ENCODE measurements around the gene SLC16A14. TPM values are rescaled to one million over a fixed set of nuclear protein-coding genes. Genes with fewer than 3 reads are reported as not detected.

SLC16A14 gene
- total RNA-seq, 1 experiment from 2014 or later = 2.2 TPM

DNA sequence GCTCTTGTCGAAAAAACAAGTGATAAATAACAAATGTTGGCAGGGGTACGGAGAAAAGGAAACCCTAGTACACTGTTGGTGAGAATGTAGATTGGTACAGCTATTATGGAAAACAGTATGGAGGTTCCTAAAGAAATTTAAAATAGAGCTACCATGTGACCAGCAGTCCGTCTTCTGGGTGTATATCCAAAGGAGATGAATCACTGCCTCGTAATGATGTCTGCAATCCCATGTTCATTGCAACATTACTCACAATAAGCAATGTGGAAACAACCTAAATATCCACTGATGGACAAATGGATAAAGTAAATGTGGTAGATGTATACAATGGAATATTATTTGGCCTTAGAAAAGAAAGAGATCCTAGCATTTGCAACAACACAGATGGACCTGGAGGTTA, 50.6 kb downstream of the SLC16A14 start:
- no peaks in the 10 kb centered on the region for H3K9me3 ChIP-seq (ENCODE audit: low read depth, low read length, poor library complexity, severe bottlenecking)
- CTCF ChIA-PET = no interaction called here
- no peaks in the 10 kb centered on the region for H3K4me1 ChIP-seq (ENCODE audit: insufficient read depth, low read length, poor library complexity, severe bottlenecking)
- no peaks in the 10 kb centered on the region for H3K27me3 ChIP-seq (replicated peaks; ENCODE audit: insufficient read depth, low read depth, low read length, poor library complexity)
- no TSS peak for BruUV-seq (replicated peaks)
- no peak overlapping the region for H3K4me3 ChIP-seq (ENCODE audit: low read depth, low read length, poor library complexity, severe bottlenecking)
- POLR2A ChIA-PET (ENCODE audit: low non-redundant PET) = no interaction called here
- no peak for DNase-seq (ENCODE audit: low spot score)
- intact Hi-C loops (cut with micrococcal nuclease; ENCODE audit: unreplicated experiment) = no loop called here
- H3K36me3 ChIP-seq (ENCODE audit: insufficient read depth, low read length, poor library complexity, severe bottlenecking) = no peaks in the 10 kb centered on the region
- no peak overlapping the region for H3K27ac ChIP-seq (ENCODE audit: low read depth, low read length, poor library complexity, severe bottlenecking)
- TF ChIP-seq EZH2 (IDR thresholded peaks at IDR 0.05; ENCODE audit: borderline replicate concordance, low read depth, low read length, poor library complexity, severe bottlenecking) = no peak

DNA sequence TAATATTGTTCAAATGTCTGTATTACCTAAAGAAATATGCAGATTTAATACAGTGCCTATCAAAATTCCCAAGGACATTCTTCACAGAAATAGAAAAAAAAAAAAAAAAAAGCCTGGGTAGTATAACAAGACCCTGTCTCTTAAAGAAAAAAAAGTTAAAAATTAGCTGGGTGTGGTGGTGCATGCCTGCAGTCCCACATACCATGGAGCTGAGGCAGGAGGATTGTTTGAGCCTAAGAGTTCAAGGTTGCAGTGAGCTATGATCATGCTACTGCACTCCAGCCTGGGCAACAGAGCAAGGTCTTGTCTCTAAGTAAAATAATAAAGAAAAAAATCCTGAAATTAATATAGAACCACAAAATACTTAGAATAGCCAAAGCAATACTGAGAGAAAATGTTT, 51.9 kb downstream of the SLC16A14 start:
- no peaks in the 10 kb centered on the region for H3K9me3 ChIP-seq (ENCODE audit: low read depth, low read length, poor library complexity, severe bottlenecking)
- POLR2A ChIA-PET (ENCODE audit: low non-redundant PET) = no interaction called here
- CTCF ChIA-PET = no interaction called here
- no peak for DNase-seq (ENCODE audit: low spot score)
- TF ChIP-seq, protein P1, sequence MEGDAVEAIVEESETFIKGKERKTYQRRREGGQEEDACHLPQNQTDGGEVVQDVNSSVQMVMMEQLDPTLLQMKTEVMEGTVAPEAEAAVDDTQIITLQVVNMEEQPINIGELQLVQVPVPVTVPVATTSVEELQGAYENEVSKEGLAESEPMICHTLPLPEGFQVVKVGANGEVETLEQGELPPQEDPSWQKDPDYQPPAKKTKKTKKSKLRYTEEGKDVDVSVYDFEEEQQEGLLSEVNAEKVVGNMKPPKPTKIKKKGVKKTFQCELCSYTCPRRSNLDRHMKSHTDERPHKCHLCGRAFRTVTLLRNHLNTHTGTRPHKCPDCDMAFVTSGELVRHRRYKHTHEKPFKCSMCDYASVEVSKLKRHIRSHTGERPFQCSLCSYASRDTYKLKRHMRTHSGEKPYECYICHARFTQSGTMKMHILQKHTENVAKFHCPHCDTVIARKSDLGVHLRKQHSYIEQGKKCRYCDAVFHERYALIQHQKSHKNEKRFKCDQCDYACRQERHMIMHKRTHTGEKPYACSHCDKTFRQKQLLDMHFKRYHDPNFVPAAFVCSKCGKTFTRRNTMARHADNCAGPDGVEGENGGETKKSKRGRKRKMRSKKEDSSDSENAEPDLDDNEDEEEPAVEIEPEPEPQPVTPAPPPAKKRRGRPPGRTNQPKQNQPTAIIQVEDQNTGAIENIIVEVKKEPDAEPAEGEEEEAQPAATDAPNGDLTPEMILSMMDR (conservative IDR thresholded peaks at IDR 0.05; ENCODE audit: low read depth, low read length) = no peak
- TF ChIP-seq EZH2 (IDR thresholded peaks at IDR 0.05; ENCODE audit: borderline replicate concordance, low read depth, low read length, poor library complexity, severe bottlenecking) = no peak
- no peaks in the 10 kb centered on the region for H3K27me3 ChIP-seq (replicated peaks; ENCODE audit: insufficient read depth, low read depth, low read length, poor library complexity)
- H3K36me3 ChIP-seq (ENCODE audit: insufficient read depth, low read length, poor library complexity, severe bottlenecking) = no peaks in the 10 kb centered on the region
- intact Hi-C loops (cut with micrococcal nuclease; ENCODE audit: unreplicated experiment) = no loop called here
- no peak overlapping the region for H3K27ac ChIP-seq (ENCODE audit: low read depth, low read length, poor library complexity, severe bottlenecking)
- H3K4me1 ChIP-seq (ENCODE audit: insufficient read depth, low read length, poor library complexity, severe bottlenecking) = no peaks in the 10 kb centered on the region
- no peak overlapping the region for H3K4me3 ChIP-seq (ENCODE audit: low read depth, low read length, poor library complexity, severe bottlenecking)
- no TSS peak for BruUV-seq (replicated peaks)

DNA sequence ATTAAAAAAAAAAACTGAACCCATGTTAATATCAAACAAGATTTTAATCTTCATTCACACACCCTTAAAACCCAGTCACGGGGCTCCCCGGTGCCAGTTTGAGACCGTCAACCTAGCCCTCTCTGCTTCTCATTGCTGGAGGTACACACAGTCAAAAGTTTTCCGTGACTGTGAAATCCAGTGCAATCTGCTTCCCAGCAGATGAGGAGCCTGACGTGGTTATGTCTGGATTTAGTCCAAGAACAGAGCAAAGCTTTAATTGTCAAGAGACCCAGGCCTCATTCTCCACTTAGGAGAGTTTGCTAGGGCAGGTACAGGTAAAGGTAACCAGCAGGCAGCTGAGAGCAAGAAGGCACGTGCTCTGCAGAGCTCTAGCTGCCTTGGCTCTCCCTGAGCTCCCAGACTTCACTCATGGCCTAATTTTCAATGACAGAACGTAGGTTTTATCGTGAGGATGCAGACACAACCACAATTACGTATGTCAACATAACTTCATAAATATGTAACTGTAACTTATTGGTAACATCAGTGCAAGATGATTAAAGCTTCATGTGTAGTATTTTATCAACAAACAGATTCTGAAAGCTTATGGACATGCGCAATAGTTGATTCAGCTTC, 56.3 kb downstream of the SLC16A14 start:
- H3K4me1 ChIP-seq (ENCODE audit: insufficient read depth, low read length, poor library complexity, severe bottlenecking) = no peaks in the 10 kb centered on the region
- H3K27me3 ChIP-seq (replicated peaks; ENCODE audit: insufficient read depth, low read depth, low read length, poor library complexity) = no peaks in the 10 kb centered on the region
- H3K36me3 ChIP-seq (ENCODE audit: insufficient read depth, low read length, poor library complexity, severe bottlenecking) = no peaks in the 10 kb centered on the region
- intact Hi-C loops (cut with micrococcal nuclease; ENCODE audit: unreplicated experiment) = no loop called here
- CTCF ChIA-PET = interaction anchor here (0.6 kb wide), 1 partner anchor 148 kb away, joined by 6 read pairs; no protein-coding TSS in a partner anchor
- no peak overlapping the region for H3K4me3 ChIP-seq (ENCODE audit: low read depth, low read length, poor library complexity, severe bottlenecking)
- TF ChIP-seq, protein P1 (conservative IDR thresholded peaks at IDR 0.05; ENCODE audit: low read depth, low read length) = no peak
- TF ChIP-seq EZH2 (IDR thresholded peaks at IDR 0.05; ENCODE audit: borderline replicate concordance, low read depth, low read length, poor library complexity, severe bottlenecking) = no peak
- BruUV-seq (replicated peaks) = no TSS peak
- POLR2A ChIA-PET (ENCODE audit: low non-redundant PET) = interaction anchor here (0.6 kb wide), 1 partner anchor 9 kb away, joined by 3 read pairs; no protein-coding TSS in a partner anchor
- H3K9me3 ChIP-seq (ENCODE audit: low read depth, low read length, poor library complexity, severe bottlenecking) = no peaks in the 10 kb centered on the region
- no peak overlapping the region for H3K27ac ChIP-seq (ENCODE audit: low read depth, low read length, poor library complexity, severe bottlenecking)
- no peak for DNase-seq (ENCODE audit: low spot score)

DNA sequence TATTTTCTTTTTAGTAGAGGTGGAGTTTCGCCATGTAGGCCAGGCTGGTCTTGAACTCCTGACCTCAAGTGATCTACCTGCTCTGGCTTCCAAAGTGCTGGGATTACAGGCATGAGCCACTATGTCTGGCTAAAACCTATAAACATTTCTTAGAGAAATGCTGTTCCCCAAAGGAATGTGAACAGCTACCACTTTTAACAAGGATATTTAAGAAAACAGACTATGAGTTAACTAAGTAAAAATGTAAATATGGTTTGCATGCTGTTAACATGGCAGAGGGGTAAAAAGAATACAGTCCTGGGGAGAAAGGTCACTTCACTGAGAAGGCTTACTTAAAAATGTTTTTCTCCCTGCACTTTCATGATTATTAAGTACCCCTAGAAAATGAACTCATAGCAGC, 57.1 kb downstream of the SLC16A14 start:
- TF ChIP-seq, protein P1 (conservative IDR thresholded peaks at IDR 0.05; ENCODE audit: low read depth, low read length) = no peak
- TF ChIP-seq EZH2 (IDR thresholded peaks at IDR 0.05; ENCODE audit: borderline replicate concordance, low read depth, low read length, poor library complexity, severe bottlenecking) = no peak
- no peak for DNase-seq (ENCODE audit: low spot score)
- Histone ChIP-seq H3K36me3 (ENCODE audit: insufficient read depth, low read length, poor library complexity, severe bottlenecking) (no peaks in the 10 kb centered on the region), H3K4me1 (ENCODE audit: insufficient read depth, low read length, poor library complexity, severe bottlenecking) (no peaks in the 10 kb centered on the region), H3K27ac (ENCODE audit: low read depth, low read length, poor library complexity, severe bottlenecking) (no peak overlapping the region), H3K9me3 (ENCODE audit: low read depth, low read length, poor library complexity, severe bottlenecking) (no peaks in the 10 kb centered on the region), H3K27me3 (replicated peaks; ENCODE audit: insufficient read depth, low read depth, low read length, poor library complexity) (no peaks in the 10 kb centered on the region), H3K4me3 (ENCODE audit: low read depth, low read length, poor library complexity, severe bottlenecking) (no peak overlapping the region)
- no TSS peak for BruUV-seq (replicated peaks)
- intact Hi-C loops (cut with micrococcal nuclease; ENCODE audit: unreplicated experiment) = no loop called here
- CTCF ChIA-PET = no interaction called here
- POLR2A ChIA-PET (ENCODE audit: low non-redundant PET) = no interaction called here

Measured in A673 (cell line).